ENCODE results near the gene NAT8L. TPM values are rescaled to one million over a fixed set of nuclear protein-coding genes. Genes with fewer than 3 reads are reported as not detected.

NAT8L gene
- total RNA-seq, 4 donors from 2014 or later, result 7.3 to 39.0 (median 14.1) TPM

GRCh38 chr4:2079006-2079405 is 19.9 kb downstream of the NAT8L start:
- no peak for DNase-seq (ENCODE audit: low spot score)

DNA sequence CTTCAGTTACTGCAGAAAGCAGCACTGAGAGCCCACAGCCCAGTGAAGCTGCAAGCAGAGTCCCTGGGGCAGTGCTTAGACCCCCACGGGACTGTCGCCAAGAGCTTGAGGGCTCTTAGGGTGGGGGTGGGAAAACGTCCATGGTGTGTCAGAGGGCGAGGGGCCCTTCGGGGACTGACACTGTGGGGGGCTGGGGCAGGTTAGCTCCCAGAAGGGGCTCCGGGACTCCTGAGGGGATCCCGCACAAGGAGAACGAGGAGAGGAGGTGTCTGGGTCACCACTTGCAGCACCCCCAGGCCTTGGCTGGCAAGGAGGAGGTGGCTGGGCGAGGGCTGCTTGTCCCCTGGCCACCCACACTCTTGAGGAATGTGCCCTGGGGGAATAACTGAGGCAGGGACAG is 20.8 kb downstream of the NAT8L start:
- ATAC-seq (ENCODE audit: low FRiP score), result no peak
- TF ChIP-seq, protein P1, sequence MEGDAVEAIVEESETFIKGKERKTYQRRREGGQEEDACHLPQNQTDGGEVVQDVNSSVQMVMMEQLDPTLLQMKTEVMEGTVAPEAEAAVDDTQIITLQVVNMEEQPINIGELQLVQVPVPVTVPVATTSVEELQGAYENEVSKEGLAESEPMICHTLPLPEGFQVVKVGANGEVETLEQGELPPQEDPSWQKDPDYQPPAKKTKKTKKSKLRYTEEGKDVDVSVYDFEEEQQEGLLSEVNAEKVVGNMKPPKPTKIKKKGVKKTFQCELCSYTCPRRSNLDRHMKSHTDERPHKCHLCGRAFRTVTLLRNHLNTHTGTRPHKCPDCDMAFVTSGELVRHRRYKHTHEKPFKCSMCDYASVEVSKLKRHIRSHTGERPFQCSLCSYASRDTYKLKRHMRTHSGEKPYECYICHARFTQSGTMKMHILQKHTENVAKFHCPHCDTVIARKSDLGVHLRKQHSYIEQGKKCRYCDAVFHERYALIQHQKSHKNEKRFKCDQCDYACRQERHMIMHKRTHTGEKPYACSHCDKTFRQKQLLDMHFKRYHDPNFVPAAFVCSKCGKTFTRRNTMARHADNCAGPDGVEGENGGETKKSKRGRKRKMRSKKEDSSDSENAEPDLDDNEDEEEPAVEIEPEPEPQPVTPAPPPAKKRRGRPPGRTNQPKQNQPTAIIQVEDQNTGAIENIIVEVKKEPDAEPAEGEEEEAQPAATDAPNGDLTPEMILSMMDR (IDR thresholded peaks at IDR 0.05), result no peak
- no peak for DNase-seq (ENCODE audit: low spot score)

More at GRCh38 chr4:2079006-2079405, 19.9 kb downstream of the NAT8L start:
- TF ChIP-seq, protein P1 (IDR thresholded peaks at IDR 0.05), result no peak
- ATAC-seq (ENCODE audit: low FRiP score), result no peak

GRCh38 chr4:2080429-2081300 is 21.5 kb downstream of the NAT8L start:
- DNase-seq (ENCODE audit: low spot score), result no peak
- ATAC-seq (ENCODE audit: low FRiP score), result no peak
- TF ChIP-seq, protein P1 (IDR thresholded peaks at IDR 0.05), result no peak

GRCh38 chr4:2081540-2081939 is 22.4 kb downstream of the NAT8L start:
- DNase-seq (ENCODE audit: low spot score) (no peak), ATAC-seq (ENCODE audit: low FRiP score) (no peak)

GRCh38 chr4:2082118-2082517 is 23.0 kb downstream of the NAT8L start:
- TF ChIP-seq, protein P1 (IDR thresholded peaks at IDR 0.05), result no peak
- no peak for DNase-seq (ENCODE audit: low spot score)
- ATAC-seq (ENCODE audit: low FRiP score), result no peak

More at GRCh38 chr4:2081540-2081939, 22.4 kb downstream of the NAT8L start:
- TF ChIP-seq, protein P1 (IDR thresholded peaks at IDR 0.05), result no peak

DNA sequence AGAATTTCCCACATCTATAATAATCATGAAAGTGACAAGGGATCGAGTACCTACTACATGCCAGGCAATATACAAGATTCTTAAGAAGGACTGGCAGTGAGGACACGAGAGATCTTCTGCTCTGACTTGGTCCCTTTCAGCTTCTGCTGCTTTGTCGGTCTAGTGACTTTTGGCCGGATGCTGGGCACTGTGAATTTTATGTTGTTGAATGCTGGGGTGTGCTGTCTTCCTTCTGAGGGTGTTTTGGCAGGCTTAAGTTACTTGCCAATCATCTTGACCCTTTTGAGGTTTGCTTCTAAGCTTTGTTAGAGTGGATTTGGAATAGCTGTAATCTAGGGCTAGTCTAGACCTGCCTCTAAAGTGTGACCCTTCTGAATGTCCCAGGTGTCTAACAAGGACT is 23.5 kb downstream of the NAT8L start:
- ATAC-seq (ENCODE audit: low FRiP score), result no peak
- TF ChIP-seq, protein P1 (IDR thresholded peaks at IDR 0.05), result no peak
- DNase-seq (ENCODE audit: low spot score), result no peak
